GM12874 (cell line): ENCODE measurements around the gene MGAT4A.

Experiments
- TF ChIP-seq, protein P1 (sequence below): IDR thresholded peaks from 2 replicates; pipeline ENCODE4 v1.5.1; 2011; ENCODE audit warnings: low read depth, mild to moderate bottlenecking, control low read depth, low read length, moderate library complexity; ENCODE audit not compliant: insufficient read depth

MGAT4A gene

DNA sequence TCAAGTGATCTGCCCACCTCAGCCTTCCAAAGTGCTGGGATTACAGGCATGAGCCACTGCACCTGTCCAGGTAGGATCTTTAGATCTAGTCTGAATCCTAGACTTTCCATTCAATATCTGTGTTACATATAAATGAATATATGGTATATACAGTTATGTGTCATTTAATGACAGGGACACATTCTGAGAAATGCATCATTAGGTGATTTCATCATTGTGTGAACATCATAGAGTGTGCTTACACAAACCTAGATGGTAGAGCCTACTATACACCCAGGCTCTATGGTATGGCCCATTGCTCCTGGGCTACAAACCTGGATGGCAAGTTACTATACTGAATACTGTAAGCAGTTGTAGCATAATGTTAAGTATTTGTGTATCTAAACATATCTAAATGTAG is 15.5 kb upstream of the MGAT4A start:
- TF ChIP-seq, protein P1, sequence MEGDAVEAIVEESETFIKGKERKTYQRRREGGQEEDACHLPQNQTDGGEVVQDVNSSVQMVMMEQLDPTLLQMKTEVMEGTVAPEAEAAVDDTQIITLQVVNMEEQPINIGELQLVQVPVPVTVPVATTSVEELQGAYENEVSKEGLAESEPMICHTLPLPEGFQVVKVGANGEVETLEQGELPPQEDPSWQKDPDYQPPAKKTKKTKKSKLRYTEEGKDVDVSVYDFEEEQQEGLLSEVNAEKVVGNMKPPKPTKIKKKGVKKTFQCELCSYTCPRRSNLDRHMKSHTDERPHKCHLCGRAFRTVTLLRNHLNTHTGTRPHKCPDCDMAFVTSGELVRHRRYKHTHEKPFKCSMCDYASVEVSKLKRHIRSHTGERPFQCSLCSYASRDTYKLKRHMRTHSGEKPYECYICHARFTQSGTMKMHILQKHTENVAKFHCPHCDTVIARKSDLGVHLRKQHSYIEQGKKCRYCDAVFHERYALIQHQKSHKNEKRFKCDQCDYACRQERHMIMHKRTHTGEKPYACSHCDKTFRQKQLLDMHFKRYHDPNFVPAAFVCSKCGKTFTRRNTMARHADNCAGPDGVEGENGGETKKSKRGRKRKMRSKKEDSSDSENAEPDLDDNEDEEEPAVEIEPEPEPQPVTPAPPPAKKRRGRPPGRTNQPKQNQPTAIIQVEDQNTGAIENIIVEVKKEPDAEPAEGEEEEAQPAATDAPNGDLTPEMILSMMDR = no peak

DNA sequence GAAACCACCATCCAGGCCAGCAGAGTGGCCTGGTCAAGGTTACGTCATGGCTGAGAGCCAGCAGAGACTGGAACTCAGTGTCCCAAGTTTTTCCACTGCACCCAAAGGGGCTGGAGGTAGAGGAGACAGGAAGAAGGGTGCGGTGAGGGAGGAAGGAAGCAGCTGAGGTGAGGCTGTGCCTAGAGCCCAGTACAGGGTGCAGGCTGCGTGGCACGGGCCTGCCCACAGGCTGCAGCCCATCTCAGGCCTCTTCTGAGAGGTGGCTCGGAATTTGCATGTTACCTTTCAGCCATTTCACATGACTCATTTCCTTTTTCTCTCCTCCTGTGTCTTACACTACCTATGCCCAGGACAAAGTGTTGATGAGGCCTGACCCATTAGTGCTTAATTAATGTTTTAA is 13.7 kb upstream of the MGAT4A start:
- TF ChIP-seq, protein P1 = no peak

DNA sequence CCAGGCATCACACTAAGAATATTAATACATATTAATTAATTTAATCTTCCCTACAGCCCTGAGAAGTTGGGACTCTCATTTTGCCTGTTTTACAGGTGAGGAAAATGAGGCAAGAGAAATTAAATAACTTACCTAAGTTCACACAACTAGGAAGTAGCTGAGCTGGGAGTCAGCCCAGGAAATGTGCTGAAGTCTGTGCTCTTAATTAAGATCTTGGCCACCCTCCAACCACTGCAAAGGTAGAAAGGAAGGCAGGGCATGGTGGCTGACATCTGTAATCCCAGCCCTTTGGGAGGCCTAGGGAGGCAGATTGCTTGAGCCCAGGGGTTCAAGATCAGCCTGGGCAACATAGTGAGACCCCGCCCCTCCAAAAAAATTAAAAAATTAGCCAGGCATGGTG is 12.9 kb upstream of the MGAT4A start:
- TF ChIP-seq, protein P1 = no peak

DNA sequence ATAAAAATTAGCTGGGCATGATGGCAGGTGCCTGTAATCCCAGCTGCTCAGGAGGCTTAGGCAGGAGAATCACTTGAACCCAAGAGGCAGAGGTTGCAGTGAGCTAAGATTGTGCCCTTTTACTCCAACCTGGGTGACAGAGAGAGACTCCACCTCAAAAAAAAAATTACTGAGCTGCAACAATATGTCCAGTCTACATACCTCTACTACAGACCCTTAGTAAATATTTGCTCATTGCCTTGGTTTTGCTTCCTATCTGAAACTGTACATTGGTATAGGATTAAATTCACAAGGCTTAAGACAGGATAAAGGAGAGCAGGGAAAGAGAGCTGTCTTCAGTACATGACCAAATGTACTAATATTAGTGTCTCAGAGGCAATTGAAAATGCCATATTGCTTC is 8.1 kb upstream of the MGAT4A start:
- TF ChIP-seq, protein P1 = no peak

DNA sequence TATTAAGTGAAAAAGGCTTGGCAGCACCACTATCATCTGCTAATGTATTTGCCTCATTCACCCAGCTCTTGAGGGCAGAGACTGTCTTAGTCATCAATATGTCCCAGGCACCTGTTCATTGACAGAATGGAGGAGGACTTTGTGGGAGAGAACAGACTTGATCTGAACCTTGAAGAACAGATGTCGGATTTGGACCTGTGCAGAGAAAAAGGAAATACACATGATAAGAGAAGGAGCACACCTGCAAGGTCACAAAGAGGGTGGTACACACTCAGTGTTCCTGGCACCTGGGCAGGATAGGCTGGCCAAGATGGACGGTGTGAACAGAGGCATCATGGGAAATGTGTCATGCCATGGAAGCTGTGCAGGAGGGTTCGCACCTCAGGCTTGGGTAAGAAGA is 7.4 kb upstream of the MGAT4A start:
- TF ChIP-seq, protein P1 = no peak

DNA sequence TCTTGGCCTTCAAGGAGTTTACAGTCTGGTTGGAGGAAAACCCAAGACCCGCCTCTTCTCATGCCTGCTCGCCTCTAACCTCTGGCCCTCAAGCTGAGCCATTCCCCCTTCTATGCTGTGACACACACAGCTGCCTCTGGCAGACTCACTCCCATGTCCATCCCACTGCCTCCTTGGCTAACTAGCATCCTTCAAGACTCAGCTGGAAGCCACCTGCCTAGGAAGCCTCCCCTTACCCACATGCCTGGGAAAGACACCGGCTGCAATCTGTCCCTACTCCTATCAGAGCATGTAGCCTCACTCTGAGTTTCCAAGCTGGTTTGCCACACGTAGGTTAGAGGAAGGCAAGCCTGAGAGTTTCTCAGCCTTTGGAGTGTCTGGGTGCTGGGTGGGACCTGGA is 6.9 kb upstream of the MGAT4A start:
- TF ChIP-seq, protein P1 = no peak

DNA sequence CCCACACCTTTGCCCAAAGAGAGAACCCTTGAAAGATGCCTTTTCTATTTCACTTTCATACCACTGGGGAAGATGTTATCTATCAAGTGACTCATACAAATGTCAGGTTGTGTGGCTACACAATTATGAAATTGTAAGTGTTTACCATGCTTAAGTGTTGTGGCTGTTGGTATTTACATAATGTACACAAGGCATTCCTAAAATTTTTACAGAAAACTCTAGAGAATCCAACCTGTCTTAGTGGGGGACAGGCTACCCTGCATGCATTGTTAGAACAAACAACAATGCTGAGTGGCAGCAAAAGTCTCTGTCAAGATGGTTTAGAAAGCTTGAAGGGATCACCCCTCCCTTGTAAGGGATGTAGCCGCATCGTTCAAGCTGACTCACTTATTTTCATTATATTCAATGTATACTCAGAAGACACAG is 5.5 kb upstream of the MGAT4A start:
- TF ChIP-seq, protein P1 = no peak

DNA sequence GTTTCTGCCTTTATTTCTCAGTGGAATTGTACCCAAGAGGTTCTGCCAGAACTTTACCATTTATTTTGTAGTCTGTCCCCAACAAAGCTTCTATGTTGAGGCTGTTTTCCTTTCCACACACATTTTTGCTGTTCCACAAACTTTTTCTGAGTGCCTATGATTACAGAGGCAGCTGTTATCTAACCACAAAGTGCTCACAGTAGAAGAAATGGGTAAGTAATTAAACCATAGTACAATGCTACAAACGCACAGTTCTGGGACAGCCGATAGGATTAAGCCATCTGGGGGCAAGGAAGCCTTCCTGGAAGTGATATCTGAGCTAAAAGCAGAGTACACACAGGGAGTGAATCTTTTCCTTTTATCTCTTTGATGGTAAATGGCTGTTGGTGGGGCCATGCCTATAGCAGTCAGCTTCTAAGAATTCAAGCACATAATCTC is 3.9 kb upstream of the MGAT4A start:
- TF ChIP-seq, protein P1 = no peak
